Measurements from ENCODE around the gene WWP2.
"Not testable (repeated sequence)": the region's sequence is repeated elsewhere in the genome, so short reads cannot be mapped to it uniquely, and the experiment has no call there.

The WWP2 gene

GRCh38 chr16:69935278-69935711, 173.2 kb downstream of the WWP2 start:
- DNase-seq (ENCODE audit: extremely low spot score, insufficient read length, low read depth) (no peak), FAIRE-seq (no peak)

- DNase-seq (ENCODE audit: extremely low spot score, insufficient read length, low read depth) (no peak), FAIRE-seq (no peak)
Observed at GRCh38 chr16:69935740-69936139, 173.6 kb downstream of the WWP2 start.

- no peak for FAIRE-seq
Observed at GRCh38 chr16:69936252-69936651, 174.1 kb downstream of the WWP2 start.

GRCh38 chr16:69936751-69937211, 174.6 kb downstream of the WWP2 start:
- FAIRE-seq (no peak), DNase-seq (ENCODE audit: extremely low spot score, insufficient read length, low read depth) (no peak)

More at GRCh38 chr16:69936252-69936651, 174.1 kb downstream of the WWP2 start:
- DNase-seq (ENCODE audit: extremely low spot score, insufficient read length, low read depth): no peak

GRCh38 chr16:69937465-69937951, 175.4 kb downstream of the WWP2 start:
- no peak for DNase-seq (ENCODE audit: extremely low spot score, insufficient read length, low read depth)
- FAIRE-seq: no peak

- FAIRE-seq (no peak), DNase-seq (ENCODE audit: extremely low spot score, insufficient read length, low read depth) (no peak)
Observed at GRCh38 chr16:69938981-69939820, 177.1 kb downstream of the WWP2 start.

- FAIRE-seq: no peak
- no peak for DNase-seq (ENCODE audit: extremely low spot score, insufficient read length, low read depth)
Observed at GRCh38 chr16:69939821-69940585, 177.9 kb downstream of the WWP2 start.

- no peak for DNase-seq (ENCODE audit: extremely low spot score, insufficient read length, low read depth)
- no peak for FAIRE-seq
Observed at GRCh38 chr16:69940676-69941075, 178.5 kb downstream of the WWP2 start.

- FAIRE-seq (no peak), DNase-seq (ENCODE audit: extremely low spot score, insufficient read length, low read depth) (no peak)
Observed at GRCh38 chr16:69941251-69942098, 179.3 kb downstream of the WWP2 start.

GRCh38 chr16:69942099-69942491, 180.0 kb downstream of the WWP2 start:
- no peak for DNase-seq (ENCODE audit: extremely low spot score, insufficient read length, low read depth)
- no peak for FAIRE-seq

- DNase-seq (ENCODE audit: extremely low spot score, insufficient read length, low read depth) (no peak), FAIRE-seq (no peak)
Observed at GRCh38 chr16:69942627-69943170, 180.6 kb downstream of the WWP2 start.

GRCh38 chr16:69943241-69944036, 181.3 kb downstream of the WWP2 start:
- DNase-seq (ENCODE audit: extremely low spot score, insufficient read length, low read depth); FAIRE-seq: not testable (repeated sequence)

GRCh38 chr16:69950411-69950810, 188.3 kb downstream of the WWP2 start:
- not testable (repeated sequence) for FAIRE-seq; DNase-seq (ENCODE audit: extremely low spot score, insufficient read length, low read depth)

GRCh38 chr16:69951017-69951671, 189.0 kb downstream of the WWP2 start, which contains the start of gene CLEC18A:
CLEC18A (plus strand) TSS chr16:69951334; CDS start chr16:69951367, 33 bp downstream.
- FAIRE-seq; DNase-seq (ENCODE audit: extremely low spot score, insufficient read length, low read depth): not testable (repeated sequence)

- not testable (repeated sequence) for DNase-seq (ENCODE audit: extremely low spot score, insufficient read length, low read depth); FAIRE-seq
Observed at GRCh38 chr16:69951672-69952031, 189.5 kb downstream of the WWP2 start.

GRCh38 chr16:69952116-69952515, 190.0 kb downstream of the WWP2 start:
- FAIRE-seq: not testable (repeated sequence)

GRCh38 chr16:69952572-69953355, 190.6 kb downstream of the WWP2 start:
- not testable (repeated sequence) for DNase-seq (ENCODE audit: extremely low spot score, insufficient read length, low read depth); FAIRE-seq

More at GRCh38 chr16:69952116-69952515, 190.0 kb downstream of the WWP2 start:
- DNase-seq (ENCODE audit: extremely low spot score, insufficient read length, low read depth): not testable (repeated sequence)

All from GM18507 (cell line).